ENCODE results near the gene LHX1.
A peak's percentile ranks its signal among the peaks of the same experiment; 100 is the strongest.

The LHX1 gene

DNA sequence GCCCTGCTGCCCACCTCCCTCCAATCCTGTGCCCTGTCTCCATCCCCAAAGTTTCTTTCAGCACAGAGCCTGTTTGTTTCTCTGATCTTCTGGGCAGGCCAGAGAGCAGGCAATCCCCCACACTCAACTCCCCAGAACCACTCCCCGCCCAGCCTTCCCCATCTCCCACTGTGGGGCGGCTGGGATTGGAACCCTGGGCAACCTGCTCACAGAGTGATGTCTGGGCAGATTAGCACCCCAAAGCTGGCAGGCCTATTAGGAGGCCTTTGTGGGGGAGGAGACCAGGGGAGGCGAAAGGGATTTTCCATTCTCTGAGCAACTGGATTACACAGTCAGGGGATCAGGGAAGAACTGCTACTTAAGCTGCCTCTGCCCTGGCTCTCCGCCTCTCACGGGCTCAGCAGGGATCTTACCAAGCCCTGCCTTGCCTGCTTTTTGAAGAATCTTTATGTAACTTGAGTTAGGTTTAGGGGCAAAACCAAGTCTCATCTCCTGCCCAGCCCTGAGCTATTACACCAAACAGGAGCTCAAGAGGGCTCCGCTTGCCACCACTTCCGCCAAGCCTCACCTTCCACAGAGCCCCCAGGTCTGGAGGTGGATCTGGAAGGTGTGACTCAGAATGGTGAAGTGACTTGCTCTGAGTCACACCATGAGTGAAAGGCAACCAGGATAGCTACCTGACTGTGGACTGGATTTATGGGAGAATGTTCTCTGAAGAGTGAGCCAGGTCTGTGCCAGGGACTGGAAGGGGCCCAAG lies 16.0 kb upstream of the LHX1 start:
- peak in 30 of 56 donors; percentile 5 to 82 (median 34) for DNase-seq

DNA sequence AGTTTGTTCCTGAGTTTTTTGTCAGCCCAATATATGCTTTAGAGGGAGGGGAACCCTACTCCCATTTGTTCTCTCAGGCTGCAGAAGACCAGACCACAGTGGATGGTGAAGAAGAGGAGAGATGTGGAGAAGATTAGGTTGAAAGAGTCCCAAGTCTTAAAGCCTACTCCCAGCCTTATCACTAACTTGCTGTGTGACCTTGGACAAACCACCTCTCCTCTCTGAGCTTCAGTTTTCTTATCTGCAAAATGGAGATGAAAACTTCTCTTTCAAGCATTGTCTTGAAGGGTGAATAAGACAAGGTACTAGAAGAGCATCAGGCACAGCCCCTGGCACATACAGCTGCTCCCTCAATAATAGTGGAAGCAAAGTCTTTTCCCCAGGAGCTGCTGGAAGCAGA lies 15.1 kb upstream of the LHX1 start:
- no peak for DNase-seq

DNA sequence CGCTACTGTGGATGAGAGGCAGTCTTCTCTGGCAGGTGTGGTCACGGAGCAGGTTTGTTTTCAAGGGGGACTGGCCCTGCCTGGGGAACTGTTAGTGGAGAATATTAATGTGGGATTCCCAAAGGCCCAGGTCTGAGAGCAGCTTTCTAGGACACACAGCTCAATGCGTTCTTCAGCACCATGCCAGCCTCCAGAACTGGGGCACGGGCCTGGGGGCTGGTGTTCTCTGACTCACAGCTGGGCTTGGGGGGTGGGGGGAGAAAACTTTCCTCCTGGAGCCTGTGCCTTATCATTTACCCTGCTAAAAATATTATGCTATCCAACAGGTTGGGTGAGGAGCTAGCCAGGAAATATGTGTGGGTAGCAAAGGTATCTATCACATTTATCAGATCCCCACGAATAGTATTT lies 13.5 kb upstream of the LHX1 start:
- DNase-seq, result no peak

DNA sequence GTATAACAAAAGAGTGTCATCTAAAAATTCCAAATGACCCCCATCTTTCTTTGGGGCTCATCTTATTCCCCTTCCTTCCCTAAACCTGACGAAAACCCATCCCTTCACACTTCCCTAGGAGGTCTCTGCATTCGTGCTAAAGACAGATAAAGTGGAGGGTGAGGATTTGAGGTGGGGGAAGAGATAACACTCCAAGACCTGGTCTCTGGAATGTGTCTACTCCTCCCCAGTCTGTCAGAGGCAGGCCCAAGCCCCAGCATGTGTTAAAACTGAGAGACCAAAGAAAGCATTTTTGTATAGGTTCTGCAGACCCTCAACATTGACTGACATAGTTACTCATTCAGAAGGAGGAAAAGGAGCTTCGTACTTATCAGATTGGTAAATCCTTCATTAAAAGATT lies 11.0 kb upstream of the LHX1 start:
- DNase-seq, result no peak

DNA sequence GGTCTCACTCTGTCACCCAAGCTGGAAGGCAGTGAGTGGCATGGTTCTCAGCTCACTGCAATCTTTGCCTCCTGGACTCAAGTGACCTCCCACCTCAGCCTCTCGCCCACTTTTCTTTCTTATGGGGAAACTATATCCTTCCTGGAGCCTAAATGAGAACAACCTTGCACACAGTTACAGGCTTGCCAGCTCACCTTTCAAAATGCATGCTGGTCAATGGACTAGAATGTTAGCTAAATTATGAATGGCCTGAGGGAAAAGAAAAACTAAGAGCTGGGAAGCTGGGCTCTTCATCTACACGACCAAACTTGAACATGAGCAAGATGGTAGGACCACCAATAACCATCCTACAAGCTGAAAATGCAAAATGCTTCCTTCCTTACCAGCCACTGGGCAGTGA lies 10.6 kb upstream of the LHX1 start:
- DNase-seq, result no peak

DNA sequence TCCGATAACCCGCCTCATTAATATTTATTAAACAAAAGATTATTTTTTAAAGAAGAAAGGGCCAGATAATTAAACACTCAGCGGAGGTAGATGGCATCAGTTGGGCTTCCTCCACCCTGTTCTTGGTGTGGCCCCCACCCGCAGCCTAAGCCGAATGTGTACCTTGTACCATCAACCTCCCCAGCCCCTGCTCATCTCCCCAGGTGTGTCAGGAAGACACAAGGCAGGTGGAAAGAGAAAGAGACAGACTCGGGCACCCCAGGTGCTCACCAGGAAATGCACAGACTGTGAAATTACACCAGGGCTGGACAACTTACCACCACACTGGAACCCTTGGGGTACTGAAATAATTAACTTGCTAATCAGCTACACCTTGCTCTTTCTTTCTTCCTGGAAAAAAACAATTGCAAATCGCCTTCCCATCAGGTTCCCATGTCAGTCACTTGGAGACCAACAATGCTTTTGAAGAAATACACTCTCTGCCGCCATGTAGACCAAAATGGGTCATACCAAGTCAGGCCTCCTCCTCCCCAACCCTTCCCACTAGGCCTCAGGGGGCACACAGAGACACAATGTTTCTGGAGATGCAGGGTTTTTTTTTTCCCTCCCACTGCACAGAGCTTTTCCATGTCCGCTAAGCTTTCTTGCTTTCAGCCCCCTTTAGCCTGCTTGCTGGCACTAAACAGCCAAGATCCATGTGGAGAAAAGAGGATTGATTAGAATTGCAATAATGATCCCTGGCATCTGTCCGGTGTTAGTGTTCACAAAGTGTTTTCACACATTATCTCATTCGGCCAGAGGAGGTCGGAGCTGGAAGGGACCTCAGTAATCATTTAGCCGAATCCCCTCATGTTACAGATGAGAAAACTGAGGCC lies 8.6 kb upstream of the LHX1 start:
- DNase-seq, result no peak

DNA sequence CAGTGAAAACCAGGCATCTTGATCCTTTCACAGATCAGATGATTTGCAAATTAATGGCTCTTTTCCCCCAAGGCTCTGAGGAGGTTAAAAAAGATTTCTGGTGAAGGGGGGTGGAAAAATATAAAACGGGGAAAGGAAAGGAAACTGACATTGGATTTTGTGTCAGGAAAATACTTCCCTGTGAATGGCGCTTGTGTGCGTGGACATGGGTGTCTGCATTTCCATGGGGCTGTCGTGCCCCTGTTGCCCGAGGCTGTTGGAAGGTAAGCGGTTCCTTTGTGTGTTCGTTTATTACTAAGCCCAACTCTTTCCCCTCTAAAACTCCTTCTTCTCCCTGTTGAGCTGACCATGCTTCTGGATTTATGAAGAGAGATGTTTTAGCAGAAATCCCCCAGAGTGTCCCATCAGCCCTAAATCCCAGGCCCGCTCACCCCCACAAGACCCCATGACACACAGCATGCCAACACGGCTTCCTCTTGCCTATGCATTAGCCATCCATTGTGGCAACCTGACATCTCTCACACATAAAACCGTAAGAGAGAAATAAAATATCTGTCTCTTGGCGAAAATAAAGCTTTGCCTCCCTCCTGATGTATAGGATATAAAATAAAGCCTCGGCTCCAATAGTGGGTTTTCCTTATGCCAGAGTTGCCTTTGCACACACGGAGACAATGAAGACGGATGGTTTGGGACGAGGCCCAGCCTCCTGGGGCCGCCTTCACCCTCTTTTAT lies 7.3 kb upstream of the LHX1 start:
- DNase-seq, result no peak

DNA sequence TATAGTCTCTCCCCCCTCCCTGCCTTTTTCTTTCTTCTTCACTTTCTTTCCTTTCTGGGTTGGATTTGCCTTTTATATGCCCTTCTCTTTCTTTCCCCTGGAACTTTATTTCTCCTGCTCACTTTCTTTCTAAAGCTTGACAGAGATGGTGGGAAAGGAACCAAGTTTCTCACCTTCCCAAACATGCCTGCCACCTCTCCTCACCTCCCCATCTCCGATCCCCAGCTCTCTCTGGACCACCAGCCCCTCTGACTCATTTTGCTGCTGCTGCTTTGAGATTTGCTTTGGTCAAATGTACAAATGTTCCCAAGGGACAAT lies 6.7 kb upstream of the LHX1 start:
- no peak for DNase-seq

DNA sequence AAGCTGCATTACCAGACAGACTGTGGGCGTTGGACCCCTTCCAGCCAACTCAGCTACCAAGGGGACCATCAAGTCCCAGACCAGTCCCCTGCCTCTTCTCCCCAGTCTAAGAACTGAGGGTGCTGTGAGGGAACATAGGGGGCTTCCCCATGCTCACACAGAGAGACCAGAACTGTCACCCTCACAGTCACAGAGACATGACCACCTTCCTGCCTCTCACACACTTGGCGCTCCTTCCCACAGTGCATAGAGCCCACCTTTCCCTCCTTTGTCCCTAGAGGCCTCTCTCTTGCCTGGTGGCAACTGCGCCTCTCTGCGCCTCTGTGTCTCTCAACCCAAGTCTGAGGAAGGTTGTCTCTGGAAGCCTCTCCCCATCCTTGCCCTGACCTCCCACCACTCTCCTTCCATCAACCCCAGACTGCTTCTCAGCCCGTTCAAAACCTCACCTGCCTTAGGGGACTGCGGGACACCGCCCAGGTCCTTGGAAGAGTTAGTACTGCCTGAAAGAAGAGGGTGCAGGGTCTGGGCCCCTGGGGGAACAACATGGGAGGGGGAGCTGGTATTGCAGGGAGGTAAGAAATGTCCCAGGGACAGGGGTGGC lies 6.1 kb upstream of the LHX1 start:
- no peak for DNase-seq

DNA sequence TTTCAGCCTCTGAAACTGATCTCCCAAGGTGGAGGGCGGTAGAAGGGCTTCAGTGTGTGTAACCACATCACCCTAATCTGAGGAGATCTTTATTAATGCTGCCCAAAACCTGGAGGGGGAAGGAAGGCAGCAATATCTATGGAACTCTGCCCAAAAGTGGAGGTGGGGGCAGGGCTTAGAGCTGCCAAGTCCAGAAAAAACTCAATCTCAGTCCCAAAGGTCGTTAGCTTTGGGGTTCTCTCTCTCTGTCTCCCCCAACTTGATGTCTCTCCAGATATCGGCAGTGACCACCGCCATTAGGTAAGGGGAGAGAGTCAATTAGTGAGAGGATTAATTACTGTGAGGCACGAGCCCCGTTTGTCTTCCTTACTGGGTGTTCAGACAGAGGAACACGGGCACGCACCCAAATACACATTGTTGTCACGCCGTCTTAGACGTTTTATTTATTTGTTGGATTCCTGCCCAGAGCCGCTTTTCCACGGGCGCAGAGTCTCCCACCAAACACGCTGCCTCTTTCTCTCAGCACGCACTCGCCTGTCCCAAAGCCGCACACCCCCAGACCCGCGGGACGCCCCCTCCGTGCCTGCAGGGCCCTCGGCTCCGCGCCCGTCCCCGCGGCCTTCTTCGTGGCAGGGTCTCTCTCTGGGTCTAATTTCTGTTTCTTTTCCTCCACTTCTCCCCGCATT lies 5.4 kb upstream of the LHX1 start:
- DNase-seq, result no peak

DNA sequence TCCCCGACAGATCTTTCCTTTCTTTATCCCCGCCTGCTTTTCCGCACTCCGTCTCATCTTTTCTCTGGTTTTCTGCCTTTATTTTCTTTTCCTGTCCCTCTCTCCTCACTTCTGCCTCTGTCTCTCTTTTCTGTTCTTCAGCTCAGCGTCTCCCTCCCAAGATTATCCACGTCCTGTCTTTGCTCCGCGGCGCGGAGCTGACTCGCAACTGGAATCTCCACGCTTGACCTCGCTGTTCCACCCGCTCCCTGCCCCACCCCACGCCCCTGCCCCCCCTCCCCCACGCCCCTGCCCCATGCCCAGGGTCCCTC lies 4.9 kb upstream of the LHX1 start:
- DNase-seq, result no peak

DNA sequence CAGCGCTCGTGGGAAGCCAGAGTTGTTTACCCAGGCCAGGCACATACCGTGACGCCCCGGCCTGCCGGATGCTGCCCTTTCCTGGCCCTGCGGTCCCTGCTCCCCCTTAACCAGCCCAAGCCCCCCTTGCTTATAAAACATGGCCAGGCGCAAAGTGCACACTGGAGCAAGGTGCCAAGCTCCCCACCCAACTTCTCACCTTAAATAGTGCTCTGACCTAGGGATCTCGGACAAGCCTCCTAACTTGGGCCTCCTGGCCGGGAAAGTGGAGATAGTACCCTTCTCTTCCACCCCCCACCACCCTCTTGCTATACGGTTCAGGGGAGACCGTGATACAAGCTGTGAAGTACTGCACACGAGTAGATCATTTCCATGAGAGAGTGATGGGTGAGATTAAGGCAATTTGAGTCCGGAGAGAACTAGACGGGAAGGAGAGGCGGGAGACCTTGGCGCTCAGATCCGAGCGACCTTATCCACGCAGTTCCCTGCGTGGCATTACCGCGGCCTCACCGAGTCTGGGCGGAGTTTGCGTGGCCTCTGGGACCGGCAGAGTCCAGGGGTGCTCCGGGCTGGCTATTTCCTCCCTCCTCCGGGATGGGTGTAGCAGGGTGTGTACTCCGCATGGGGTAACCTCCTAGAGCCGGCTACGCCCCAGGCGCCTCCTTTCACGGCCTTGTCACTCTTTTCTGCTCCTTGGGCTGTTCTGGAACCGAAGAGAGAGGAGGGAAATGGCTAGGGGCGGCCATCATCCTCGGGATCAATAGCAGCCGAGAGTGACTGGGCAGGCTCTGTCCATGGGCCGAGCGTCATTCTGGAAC lies 4.4 kb upstream of the LHX1 start:
- no peak for DNase-seq

DNA sequence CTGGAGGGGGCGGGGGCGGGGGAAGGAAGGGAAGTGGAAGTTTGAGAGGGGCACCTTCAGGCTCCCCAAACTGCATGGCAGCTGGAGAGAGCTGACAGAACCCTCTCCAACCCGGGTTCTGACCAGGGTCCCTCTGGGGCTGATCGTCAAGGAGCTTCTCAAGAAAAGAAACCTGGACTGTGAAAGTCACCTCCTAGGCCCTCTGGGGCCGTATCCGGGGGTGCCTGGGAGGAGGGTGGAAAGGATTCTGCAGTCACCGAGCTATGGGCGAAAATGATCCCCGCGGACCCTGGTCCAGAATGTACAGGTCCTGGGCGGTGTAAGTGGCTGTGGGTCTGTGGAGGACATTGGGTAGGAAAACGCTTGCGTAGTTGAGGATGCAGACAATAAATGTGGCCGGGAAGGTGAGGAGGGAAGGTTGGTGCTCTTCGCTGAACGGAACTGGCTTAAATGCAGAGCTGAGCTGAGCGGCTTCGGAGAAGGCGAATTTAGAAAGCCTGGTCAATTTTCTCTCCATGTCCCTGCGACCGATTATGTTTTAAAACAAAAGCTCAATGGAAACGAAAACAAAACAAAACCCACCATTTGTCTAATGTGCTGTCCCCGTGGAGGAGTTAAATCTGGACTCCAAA lies 3.6 kb upstream of the LHX1 start:
- no peak for DNase-seq

DNA sequence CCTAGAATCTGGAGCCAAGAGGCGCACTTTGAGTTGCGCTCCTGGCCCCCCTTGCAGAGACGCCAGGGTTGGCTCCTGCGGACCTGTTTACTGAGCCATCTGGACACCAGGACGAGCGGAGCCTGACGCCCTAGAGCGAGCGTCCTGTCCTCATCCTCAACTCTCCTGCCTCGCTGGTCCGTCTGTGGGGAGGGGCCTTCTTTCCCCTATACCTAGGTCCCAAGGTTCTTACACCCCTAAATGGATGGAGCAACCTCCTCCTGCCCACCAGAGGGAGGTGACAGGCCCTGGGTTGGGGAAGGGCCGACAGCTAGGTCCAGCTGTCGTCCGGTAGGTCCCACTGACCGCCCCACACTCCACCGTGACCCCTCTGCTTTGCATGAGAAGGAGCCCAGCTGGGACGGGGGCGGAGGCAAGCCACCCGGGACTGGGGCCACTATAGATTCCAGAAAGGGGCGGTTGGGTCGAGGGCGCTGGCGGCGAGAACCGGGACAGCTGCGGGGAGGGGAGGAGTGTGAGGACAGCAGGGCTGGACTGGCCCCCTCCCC lies 3.1 kb upstream of the LHX1 start:
- no peak for DNase-seq

DNA sequence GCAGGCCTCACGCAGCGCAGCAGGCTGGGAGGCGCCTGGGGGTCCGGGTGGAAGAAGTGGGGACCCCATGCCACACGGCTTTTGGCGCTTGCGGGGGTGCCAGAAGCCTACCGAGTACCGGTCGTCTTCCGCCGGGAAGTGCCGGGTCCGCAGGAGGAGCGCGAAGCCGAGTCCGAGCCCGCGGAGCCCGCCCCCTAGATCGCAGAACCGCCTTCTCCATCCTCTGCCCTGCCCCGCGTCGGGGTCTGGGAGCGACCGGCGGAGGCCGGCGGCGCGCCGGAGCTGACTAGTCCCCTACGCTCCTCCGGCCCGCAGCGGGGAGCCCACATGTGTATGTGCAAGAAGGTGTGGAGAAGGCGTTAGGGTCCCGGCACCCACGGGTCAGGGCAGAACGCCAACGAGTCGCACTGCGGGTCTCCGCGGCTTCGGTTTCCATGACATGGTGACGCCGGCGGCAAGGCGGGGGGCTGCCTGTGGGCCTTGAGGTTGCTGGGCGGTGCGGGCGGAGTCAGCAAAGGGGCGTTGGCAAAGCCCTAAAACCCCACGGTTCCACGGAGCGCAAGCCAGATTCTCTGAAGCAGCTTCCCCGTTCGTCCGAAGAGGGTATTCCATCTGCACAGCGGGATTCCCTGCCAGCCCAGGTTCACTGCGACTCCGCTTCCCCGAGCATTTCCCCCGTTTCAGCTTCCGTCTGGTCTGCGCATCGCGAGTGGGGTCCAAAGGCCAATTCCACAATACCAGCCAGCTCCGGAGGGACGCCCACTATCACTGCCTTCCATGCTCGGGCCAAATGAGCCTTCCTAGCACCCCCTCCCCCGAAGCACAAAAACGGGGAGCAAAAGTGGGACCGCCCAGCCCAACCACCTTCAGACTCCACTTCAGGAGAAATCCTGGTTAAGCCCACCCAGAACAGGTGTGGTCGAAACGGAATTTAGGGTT lies 2.3 kb upstream of the LHX1 start:
- no peak for DNase-seq

DNA sequence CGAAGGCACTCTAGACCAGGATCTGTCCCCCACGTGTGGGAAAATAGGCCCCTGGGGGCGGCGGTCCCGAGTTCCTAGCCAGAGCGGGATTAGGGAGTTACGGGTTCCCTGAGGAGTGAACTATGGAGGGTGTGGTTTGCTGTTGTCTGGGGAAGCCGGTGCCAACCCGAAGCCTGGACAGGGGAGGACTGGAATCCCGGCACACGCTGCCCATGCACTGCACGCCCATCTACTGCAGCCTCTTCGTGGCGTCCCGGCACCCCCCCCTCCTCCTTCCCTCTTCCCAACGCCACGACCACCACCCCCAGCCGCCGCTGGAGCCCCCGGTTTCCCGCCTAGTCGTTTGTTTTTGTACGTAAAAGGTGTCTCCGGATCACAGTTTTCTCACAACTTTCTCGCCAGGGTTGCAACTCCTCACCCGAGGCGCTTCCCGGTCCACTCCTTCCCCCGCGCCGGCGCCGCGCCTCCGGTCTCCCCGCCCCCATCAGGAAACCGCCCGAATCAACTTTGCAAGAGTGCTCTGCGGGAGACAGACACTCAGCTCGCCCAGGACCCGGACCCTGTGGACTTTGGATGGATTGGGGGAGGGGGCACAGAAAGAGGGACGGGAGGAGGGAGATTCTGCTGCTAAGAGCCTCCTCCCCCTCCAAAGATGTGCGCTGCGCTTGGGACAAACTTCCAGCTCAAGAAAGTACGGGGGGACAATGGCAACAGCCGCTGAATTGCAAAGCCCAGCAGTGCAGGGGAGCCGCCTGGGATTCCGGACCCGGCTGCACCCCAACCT lies 1.4 kb upstream of the LHX1 start:
- no peak for DNase-seq

DNA sequence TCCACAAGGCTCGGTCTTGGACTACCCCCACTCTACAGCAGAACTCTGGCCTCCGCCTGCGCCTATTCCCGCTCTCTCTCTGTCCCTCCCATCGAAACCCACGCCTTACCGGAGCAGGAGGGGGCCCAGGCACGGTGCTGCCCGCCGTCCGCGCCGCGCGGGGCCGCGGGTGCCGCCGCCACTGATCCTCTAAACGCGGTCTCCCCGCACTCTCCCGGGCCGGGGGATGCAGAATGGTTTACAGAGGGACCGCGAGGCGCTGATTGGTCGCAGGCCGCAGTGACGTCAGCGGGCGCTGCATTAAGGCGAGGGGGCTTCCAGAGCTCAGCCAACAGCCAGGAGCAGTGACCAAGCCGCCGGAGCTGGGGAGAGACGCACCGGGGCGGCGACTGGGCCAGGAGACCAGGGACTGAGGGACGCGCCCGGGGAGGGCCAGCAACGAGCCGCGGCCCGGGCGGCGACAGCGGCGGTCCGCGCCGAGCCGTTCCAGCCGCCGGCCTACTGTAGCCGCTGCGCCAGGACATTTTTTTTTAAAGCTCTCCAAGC lies 747 bp upstream of the LHX1 start:
- DNase-seq, result no peak

Data from nucleus accumbens (tissue), 56 donors.